ENCODE measurements around the gene EMX1.

EMX1 gene

DNA sequence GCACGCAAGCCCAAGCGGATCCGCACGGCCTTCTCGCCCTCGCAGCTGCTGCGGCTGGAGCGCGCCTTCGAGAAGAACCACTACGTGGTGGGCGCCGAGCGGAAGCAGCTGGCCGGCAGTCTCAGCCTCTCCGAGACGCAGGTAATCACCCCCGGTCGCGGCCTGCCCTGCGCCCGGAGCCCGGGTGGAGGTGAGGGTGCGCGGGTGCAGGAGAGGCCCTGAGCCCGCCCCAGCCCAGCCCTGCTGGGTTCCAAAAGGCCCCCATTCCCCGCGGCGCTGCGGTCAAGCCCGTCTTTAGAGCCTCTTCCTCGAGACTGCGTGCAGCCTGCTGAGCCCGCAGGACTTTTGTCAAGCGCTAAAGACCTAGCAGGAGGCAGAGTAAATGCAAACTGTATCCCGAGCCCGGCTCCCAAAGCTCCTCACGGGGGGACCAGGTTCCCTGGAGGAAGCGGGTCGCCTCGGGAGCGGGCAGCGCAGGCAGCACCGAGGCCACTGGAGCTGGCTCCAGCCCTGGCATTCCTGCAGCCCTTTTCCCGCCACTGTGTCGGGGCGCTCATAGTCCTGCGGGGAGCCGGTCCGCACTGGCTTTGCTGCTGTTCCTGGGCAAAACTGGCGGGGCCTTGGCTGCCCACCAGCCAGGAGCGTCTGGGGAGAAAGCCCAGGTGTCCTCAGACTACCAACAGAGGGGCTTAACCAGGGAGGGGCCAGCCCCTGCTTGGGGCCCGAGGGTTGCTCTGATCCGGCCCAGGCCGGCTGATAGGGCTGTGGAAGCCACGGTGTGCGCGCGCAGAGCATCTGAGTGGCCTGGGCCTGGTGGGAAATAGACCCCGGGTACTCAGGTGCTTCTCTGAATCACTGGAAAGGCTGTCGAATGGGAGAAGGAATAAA, 7.3 kb downstream of the EMX1 start:
- no peak for DNase-seq (ENCODE audit: low read depth in 2 of 2)

DNA sequence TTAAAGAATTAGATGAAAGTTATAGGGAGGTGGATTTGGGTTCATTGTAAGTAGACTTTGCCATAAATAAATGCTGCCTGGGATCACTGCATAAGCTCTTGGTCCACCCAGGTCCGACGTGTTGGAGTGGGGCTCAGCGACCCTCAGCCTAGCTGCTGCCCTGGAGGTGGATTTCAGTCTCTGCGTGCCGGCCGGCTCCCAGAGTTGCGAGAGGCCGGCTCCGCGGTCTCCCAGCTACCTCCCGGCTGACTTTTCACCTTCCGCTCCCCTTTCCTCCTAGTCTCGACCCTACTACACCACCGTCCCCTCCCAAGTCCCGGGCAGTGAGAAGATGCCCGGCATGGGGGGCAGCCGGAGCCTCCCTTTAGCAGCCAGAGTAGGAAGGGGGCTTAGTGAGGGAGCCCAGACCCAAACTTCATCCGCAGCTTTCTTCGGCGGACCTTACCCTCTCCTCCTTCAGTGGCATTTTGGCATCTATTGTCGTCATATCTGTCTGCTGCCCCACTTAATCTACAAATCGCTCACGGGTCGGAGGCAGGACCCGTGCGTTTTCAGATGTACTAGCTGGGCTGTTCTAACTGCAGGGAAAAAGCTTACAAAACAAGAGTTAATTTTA, 8.1 kb downstream of the EMX1 start:
- DNase-seq (ENCODE audit: low read depth in 2 of 2), result no peak

DNA sequence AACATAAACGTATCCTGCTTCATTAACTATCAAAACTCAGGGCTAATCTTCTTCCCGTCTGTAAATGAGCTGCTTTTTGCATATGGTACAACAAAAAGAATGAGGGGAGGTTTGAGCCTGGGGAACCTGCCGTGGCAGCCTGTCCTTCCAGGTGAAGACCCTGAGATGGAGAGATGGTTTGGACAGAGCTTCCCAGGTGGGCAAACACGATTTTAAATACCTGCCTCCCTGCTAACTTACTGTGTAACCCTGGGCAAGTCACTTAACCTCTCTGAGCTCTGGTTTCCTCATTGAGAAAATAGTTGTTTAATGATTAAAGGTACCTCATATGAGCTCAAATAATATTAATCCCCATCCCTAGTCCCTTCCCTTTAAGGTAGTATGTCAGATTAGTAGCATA, 9.0 kb downstream of the EMX1 start:
- DNase-seq (ENCODE audit: low read depth in 2 of 2), result no peak

DNA sequence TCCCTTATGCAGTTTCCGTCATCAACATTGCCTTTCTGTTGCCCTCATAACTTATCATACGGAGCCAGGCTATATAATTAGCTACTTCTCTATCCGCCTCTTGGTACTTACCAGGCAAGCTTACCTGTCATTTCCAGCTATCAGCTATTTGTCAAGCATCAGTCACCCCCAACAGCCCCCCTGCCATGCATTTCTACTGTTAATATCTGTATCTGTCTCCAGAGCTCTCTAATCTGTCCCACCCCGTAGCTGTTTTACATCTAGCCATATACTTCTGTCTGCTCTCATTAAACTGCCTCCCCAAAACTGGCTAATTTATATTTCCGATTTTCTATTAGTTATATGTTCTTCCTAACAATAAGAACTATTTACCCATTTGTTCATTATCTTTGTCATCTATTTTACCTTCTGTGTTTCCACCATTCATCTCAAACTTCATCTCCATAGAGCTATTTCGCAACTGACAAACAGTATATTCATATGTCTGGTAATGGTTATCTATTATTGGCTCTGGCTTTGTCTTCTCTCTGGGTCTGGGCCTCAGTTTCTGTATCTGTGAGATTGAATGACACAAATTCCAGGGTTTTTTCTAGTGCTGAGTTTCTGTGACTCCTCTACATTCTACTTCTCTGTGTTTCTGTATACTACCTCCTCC, 9.6 kb downstream of the EMX1 start:
- no peak for DNase-seq (ENCODE audit: low read depth in 2 of 2)

DNA sequence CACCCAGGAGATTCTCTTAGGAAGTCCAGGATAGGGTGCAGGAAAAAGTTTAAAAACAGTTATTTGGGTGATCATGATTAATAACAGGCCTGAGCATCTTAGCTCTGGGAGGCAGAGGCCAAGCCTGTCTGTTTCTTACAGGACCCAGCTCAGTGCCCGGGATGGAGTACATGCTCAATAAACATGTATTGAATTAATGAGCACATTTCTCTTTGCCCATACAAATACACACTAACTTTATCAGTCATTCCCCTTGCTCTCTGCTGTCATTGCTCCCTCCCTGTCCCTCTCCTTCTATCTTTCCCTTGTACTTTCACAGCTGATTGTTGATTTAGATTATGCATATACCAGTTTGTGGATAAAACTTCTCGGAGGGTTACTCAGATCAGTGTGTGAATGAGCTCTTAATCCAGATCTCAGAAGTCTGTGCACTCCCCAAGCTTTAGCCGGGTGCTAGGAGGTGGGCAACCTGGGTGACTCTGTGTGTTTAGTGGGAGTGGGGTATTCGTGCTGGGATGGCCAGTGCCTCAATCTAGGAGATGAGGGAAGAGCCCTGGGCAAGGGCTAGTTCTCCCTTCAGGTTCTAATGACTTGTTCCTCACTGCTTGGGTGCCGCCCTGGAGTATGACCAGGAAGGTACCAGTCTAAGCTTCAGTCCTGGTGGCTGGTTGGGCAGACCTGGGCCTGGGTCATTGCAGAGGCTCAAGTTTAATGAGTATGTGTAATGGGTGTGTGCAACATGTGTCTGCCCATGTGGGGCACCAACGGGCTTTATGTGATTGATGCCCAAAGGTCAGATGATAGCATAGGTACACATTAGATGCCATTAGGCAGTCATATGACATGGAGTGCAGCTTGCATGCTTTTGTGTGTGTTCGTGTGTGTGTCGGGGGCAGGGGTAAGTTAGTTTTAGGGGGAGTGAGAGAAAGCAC, 10.6 kb downstream of the EMX1 start:
- DNase-seq (ENCODE audit: low read depth in 2 of 2), result no peak

DNA sequence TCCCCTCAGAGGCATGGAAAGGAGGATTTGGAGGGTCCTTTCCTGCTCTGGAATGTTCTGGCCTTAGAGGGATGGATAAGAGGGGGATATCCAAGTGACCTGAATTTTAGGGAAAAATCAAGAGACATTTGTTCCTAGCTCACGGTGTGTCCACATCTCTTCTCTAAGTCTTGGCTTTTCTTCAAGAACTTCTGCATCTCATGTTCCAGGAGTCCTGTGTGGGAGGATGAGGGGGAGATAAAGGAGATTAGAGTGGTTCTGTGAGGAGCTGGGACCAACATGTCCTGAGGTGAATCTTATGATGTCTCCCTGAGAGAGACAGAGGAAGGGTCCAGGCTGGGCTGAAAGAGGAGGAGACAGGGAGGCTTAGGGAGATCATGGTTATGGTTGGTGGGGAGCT, 11.7 kb downstream of the EMX1 start:
- no peak for DNase-seq (ENCODE audit: low read depth in 2 of 2)

DNA sequence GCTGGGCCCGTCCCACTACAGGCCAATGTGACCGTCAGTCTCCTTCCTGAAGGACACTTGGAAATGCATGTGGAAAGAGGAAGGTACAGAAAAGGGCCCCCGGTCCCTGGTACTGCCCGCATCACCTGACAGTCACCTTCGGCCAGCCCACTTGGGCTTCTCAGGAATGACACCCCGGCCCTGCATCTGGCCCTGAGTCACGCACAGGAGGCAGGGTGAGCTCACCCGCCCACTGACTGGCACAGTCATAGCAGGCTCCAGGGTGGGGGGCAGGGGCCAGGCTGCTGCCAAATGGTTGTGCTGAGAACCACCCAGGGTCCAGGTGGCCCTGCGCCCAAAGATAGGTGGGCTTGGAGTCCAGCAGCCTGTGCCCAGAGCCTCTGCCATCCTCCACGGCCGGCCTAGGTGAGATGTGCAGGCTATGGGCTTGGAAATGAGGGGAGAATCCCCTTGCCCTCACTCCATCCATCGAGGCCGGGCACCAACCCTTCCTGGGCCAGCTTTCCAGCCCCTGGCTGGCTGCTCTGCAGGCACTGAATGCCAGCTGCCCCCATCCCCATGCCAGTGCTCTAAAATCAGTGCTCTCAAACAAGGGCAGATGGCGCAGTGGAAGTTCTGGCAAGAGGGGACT, 14.1 kb downstream of the EMX1 start:
- DNase-seq (ENCODE audit: low read depth in 2 of 2), result no peak

DNA sequence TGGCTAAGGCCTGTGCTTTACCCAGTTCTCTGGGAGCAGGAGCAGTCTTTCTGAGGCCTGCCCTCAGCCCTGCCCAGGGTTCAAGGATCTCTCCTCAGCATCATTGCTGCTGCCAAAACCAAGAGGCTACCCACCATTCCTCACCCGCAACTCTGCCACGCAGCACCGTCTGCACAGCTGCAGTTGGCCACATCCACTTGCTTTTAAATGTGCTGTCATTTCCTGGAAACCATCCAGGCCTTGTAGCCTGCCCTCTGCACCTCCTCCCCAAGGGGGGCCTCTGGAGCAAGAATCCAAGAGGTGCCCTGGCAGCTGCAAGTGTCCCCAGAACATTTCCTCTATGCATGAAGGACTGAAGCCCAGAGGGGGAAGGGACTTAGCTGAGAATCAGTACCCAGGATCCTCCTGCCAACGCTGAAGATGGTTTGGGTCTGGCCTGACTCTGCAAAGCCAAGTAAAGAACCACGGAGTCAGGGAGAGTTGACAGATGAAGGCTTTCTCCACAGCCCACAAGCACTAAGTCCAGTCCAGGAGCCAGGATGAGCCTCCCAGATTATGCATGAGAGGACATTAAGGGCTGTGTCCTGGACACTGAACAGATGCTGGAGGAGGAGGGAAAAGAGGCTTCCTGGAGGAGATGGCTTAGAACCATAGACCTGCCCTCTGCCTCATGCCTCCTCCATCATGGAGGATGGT, 14.9 kb downstream of the EMX1 start:
- DNase-seq (ENCODE audit: low read depth in 2 of 2), result no peak

DNA sequence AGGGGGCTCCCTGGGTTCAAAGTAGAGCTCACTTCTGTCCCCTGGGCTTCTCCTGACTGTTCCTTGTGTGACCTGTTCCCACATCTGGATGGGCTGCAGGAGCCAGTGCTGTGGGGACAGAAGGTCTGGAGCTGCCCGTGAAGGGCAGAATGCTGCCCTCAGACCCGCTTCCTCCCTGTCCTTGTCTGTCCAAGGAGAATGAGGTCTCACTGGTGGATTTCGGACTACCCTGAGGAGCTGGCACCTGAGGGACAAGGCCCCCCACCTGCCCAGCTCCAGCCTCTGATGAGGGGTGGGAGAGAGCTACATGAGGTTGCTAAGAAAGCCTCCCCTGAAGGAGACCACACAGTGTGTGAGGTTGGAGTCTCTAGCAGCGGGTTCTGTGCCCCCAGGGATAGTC, 15.5 kb downstream of the EMX1 start:
- DNase-seq (ENCODE audit: low read depth in 2 of 2), result no peak

DNA sequence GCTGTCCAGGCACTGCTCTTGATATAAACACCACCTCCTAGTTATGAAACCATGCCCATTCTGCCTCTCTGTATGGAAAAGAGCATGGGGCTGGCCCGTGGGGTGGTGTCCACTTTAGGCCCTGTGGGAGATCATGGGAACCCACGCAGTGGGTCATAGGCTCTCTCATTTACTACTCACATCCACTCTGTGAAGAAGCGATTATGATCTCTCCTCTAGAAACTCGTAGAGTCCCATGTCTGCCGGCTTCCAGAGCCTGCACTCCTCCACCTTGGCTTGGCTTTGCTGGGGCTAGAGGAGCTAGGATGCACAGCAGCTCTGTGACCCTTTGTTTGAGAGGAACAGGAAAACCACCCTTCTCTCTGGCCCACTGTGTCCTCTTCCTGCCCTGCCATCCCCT, 15.9 kb downstream of the EMX1 start:
- no peak for DNase-seq (ENCODE audit: low read depth in 2 of 2)

DNA sequence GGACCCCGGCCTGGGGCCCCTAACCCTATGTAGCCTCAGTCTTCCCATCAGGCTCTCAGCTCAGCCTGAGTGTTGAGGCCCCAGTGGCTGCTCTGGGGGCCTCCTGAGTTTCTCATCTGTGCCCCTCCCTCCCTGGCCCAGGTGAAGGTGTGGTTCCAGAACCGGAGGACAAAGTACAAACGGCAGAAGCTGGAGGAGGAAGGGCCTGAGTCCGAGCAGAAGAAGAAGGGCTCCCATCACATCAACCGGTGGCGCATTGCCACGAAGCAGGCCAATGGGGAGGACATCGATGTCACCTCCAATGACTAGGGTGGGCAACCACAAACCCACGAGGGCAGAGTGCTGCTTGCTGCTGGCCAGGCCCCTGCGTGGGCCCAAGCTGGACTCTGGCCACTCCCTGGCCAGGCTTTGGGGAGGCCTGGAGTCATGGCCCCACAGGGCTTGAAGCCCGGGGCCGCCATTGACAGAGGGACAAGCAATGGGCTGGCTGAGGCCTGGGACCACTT, 16.4 kb downstream of the EMX1 start:
- no peak for DNase-seq (ENCODE audit: low read depth in 2 of 2)

DNA sequence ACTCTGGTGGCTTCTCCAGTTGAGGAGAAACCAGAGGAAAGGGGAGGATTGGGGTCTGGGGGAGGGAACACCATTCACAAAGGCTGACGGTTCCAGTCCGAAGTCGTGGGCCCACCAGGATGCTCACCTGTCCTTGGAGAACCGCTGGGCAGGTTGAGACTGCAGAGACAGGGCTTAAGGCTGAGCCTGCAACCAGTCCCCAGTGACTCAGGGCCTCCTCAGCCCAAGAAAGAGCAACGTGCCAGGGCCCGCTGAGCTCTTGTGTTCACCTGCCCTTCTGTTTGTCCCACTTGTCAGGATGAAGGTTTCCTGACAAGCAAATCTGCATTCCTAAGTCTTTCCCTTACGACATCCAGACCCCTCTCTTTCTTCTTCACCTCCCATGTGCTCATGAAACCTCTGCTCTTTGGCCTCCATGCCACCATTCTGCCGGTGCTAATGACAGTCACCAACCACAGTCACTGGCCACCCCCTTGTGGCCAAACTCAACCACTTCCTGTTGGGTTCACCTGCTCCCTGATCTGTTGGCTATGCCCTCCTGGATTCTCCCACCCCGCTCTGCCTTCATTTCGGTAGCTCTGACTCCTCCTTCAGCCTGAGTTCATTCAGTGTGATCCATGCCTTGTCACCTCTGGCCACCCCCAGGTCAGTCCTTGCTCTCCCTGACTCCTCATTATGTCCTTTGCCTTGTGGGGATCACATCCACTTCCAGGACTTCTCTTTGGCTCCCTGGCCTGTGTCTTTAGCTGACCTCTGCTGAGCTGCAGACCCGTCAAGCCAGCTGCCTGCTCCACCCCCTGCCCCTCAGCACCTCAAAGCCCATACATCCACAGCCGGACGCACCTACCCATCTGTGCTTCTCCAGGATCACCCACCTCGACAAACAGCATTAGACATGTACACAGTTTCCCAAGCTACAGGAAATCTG, 17.6 kb downstream of the EMX1 start:
- DNase-seq (ENCODE audit: low read depth in 2 of 2), result no peak

DNA sequence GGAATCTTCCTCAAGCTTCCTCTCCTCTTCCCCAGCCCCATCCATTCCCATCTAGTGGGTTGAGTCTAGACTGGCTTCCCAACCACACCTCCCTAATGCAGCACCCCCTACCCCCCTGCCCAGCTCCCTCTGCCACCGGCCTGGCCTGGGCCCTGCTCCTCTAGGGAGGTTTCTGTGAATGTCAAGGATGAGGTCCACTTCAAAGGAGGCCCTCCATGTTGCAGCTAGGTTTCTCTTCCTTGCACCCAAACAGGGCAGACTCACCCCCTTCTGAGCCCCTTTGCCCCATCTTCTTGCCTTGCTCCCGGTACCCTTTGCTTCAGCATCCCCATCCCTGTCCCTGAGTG, 18.3 kb downstream of the EMX1 start:
- no peak for DNase-seq (ENCODE audit: low read depth in 2 of 2)

DNA sequence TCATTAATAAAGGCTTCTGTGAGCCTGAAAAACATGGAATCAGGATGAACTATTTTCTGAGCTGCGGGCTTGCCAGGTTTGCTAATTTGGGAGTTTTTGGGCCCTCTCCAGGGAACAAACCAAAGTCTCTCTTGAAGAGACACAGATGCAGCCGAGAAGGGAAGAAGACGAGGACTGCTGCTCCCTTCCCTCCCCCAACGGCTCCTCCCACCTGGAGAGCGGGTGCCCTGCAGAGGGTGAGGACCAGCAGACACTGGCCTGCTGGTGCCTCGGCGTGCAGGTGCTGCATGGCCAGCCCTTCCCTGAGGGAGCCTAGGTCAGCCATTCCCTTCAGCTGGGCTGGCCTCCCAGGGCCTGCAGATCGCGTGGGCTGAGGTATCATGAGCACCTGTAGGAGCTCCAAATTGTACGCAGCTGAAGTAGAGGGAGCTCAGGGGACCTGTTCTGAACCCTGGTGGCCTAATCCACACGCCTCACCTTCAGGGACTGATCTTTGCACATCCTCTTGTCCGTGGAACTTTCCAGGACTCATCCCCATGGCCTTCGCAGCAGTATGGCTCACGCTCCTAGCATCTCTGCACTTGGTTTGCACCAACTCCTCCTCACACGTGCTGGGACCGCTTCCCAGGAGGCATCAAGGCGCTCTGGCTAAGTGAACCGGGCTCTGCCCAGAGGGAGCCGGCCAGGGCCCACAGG, 19.5 kb downstream of the EMX1 start:
- no peak for DNase-seq (ENCODE audit: low read depth in 2 of 2)

DNA sequence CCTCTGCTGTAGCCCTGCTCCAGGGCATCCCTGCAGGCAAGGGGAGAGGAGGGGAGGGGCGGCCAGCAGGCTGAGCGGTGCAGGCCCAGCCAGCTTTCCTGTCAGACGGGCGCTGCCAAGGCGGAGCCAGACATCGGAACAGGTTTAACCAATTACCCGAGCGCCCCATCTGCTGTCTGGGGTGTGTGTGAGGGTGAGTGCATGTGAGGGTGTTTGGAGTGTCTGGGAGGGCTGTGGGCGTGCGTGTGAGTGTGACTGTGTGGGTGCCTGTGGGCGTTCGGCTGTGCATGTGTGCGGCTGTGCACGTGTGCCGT, 20.0 kb downstream of the EMX1 start:
- no peak for DNase-seq (ENCODE audit: low read depth in 2 of 2)

DNA sequence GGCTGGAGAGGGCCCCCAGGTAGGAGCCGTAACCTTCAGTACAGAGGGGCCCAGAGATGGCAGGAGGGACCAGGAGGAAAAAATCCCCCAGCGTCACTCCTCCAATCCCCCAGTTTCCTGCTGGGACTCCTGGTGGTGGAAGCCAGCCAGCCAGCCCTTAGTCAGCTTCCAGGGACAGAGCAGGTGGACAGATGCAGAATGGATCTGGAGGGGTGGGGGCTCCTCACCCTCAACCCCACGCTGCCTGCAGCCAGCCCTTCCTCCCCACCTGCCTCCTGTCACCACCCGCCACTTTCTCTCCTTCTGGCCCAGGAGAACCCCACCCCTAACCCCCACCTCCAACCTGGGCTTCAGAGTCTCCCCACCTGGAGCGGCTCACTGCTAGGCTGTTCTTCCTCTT, 21.1 kb downstream of the EMX1 start:
- DNase-seq (ENCODE audit: low read depth in 2 of 2), result no peak

DNA sequence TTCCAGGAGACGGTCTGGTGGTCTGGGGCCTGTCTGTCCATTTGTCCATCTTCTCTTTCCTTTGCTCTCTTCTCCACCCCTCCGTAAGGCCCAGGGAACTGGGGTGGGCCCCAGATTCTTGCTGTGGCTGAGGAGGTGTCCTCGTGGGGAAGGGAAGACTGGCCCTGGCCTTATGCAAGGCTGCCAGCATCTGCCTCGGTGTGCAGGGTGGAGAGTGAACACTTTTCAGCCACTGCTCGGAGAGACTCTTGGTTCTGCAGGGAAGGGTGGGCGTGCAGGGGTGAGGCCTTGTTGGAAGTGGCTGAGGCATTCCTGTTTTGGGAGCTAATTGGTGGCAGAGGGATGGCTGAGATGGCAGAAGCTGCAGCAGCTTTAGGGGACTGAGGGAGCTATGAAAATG, 23.0 kb downstream of the EMX1 start:
- DNase-seq (ENCODE audit: low read depth in 2 of 2), result no peak

DNA sequence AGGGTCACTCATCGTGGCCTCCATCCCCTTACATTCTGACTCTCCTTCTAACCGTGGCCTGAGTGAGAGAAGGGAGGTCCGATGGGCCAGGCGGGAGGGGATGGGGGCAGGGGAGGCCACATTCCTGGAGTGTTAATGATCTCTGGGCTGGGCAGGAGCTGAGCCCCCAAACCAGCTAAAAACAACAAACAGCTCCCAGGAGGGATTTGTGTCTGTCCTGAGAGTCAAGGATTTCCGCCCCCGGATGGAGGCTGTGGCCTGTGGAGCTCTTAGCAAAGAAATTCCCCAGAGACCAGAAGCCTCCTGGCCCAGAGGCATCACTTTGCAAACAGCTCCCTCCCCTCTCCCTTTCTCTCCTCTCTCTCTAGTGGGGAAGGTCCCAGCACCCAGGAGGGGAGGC, 23.5 kb downstream of the EMX1 start:
- DNase-seq (ENCODE audit: low read depth in 2 of 2), result no peak

DNA sequence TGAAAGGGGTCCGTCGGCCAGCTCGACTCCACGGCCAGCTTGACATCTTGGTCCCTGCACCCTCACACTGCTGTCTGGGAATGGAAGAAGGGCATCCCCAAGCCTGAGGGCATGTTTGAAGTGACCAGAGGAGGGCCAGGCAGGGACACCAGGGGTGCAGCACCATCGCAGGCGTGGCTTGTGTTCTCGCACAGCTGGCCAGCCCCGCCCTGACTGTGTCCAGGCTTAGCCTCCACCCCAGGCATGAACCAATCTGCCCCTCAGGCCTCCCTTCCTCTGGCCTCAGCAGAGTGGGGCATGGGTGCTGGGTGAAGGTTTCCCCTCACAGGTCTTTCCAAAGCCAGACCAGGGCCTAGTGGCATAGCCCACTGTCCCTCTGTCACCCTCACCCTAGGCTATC, 25.0 kb downstream of the EMX1 start:
- no peak for DNase-seq (ENCODE audit: low read depth in 2 of 2)

Measured in stimulated activated CD8-positive, alpha-beta memory T cell treated with anti-CD3 and anti-CD28 coated beads, Interleukin-7, amount 100 ng/mL, for 4 hours (primary cell).